ENCODE measurements around the gene ZNF318.
"Not testable (repeated sequence)": the region's sequence is repeated elsewhere in the genome, so short reads cannot be mapped to it uniquely, and the experiment has no call there.

Gene ZNF318, protein sequence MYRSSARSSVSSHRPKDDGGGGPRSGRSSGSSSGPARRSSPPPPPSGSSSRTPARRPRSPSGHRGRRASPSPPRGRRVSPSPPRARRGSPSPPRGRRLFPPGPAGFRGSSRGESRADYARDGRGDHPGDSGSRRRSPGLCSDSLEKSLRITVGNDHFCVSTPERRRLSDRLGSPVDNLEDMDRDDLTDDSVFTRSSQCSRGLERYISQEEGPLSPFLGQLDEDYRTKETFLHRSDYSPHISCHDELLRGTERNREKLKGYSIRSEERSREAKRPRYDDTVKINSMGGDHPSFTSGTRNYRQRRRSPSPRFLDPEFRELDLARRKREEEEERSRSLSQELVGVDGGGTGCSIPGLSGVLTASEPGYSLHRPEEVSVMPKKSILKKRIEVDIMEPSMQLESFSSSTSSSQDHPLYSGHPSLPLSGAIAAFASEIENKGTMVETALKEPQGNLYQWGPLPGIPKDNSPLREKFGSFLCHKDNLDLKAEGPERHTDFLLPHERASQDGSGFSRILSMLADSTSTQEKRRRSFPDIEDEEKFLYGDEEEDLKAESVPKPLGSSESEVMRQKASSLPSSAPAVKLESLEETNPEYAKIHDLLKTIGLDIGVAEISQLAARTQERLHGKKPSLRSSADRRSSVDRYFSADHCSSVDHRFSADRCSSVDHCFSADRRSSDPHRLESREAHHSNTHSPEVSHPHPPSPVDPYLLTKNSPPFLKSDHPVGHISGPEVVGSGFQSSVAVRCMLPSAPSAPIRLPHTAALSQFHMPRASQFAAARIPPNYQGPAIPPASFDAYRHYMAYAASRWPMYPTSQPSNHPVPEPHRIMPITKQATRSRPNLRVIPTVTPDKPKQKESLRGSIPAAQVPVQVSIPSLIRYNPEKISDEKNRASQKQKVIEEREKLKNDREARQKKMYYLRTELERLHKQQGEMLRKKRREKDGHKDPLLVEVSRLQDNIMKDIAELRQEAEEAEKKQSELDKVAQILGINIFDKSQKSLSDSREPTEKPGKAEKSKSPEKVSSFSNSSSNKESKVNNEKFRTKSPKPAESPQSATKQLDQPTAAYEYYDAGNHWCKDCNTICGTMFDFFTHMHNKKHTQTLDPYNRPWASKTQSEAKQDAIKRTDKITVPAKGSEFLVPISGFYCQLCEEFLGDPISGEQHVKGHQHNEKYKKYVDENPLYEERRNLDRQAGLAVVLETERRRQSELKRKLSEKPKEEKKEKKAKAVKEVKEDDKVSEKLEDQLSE (N-terminal part only)

DNA sequence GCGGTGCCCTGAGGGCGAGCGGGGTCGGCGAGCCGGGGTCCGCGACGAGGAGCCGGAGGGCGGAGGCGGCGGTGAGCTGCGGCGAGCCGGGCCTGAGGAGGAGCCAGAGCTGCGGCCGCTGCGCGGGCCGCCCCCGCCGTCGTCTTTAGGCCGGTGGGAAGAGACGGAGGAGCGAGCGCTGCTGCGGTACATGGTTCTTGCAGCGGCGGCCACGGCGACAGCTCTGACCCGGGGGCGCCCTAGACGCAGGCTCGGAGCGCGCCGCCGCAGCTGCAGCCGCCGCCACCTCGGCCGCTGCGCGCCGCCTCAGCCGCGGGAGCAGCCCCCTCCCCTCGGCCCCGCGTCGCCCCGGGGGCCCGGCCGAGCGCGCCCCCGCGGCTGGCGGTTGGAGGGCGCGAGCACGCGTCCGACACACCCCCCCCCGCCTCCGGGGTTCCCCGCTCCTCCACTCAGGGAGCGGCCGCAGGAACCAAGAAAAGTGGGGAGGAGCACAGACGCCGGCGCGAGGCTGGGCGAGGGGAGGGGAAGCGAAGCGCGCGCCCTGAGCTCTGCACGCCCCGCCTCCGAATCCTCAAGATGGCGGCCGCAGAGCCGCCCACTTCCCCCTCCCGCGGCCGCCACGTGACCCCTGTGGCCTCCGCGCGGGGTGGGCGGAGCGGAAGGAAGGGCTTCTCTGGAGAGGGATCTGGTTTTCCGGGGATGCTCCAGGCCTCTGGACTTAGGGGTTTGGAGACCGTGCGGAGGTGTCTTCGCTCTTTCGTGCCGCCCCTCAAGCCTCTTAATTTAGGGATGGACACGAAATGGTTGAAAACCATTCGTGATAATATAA is at the start of gene ZNF318:
Gene ZNF318, minus strand, starts transcription at position 474 of the 829 bp plus-strand sequence. Its CDS starts 282 bp downstream, at position 192.
- TF ChIP-seq, protein P1, sequence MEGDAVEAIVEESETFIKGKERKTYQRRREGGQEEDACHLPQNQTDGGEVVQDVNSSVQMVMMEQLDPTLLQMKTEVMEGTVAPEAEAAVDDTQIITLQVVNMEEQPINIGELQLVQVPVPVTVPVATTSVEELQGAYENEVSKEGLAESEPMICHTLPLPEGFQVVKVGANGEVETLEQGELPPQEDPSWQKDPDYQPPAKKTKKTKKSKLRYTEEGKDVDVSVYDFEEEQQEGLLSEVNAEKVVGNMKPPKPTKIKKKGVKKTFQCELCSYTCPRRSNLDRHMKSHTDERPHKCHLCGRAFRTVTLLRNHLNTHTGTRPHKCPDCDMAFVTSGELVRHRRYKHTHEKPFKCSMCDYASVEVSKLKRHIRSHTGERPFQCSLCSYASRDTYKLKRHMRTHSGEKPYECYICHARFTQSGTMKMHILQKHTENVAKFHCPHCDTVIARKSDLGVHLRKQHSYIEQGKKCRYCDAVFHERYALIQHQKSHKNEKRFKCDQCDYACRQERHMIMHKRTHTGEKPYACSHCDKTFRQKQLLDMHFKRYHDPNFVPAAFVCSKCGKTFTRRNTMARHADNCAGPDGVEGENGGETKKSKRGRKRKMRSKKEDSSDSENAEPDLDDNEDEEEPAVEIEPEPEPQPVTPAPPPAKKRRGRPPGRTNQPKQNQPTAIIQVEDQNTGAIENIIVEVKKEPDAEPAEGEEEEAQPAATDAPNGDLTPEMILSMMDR (IDR thresholded peaks at IDR 0.05; ENCODE audit: control insufficient read depth, insufficient read depth, low read depth, low read length, missing control alignments): no peak
- DNase-seq (ENCODE audit: low read depth): peak; percentile 80
- peak within 1 kb of the TSS; percentile 61 for H3K4me3 ChIP-seq (ENCODE audit: control insufficient read depth, low read depth, low read length)

DNA sequence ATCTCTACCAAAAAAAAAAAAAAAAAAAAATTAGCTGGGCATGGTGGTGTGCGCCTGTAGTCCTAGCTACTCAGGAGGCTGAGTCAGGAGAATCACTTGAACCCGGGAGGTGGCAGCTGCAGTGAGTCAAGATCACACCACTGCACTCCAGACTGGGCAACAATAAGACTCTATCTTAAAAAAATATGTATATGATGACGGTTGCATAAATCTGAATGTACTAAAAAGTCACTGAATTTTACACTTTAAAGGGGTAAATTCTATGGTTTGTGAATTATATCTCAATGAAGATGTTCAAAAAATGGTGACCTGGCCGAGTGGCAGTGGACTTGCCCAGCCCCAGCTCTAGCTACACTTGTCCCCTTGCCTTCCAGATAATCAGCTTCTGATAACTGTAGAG is 47.5 kb upstream of the ZNF318 start:
- TF ChIP-seq, protein P1 (IDR thresholded peaks at IDR 0.05; ENCODE audit: control insufficient read depth, insufficient read depth, low read depth, low read length, missing control alignments): no peak
- no peak overlapping the region for H3K4me3 ChIP-seq (ENCODE audit: control insufficient read depth, low read depth, low read length)
- DNase-seq (ENCODE audit: low read depth): no peak

DNA sequence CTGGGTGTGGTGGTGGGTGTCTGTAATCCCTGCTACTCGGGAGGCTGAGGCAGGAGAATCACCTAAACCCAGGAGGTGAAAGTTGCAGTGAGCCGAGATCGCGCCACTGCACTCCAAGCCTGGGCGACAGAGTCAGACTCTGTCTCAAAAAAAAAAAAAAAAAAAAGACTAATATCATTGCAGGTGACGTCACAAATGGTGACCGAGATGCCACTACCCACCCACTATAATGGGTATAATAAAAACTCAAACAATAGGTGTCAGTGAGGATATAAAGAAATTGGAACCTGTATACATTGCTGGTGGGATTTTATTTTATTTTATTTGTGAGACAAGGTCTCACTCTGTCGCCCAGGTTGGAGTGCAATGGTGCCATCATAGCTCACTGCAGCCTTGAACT is 45.8 kb upstream of the ZNF318 start:
- not testable (repeated sequence) for DNase-seq (ENCODE audit: low read depth)

DNA sequence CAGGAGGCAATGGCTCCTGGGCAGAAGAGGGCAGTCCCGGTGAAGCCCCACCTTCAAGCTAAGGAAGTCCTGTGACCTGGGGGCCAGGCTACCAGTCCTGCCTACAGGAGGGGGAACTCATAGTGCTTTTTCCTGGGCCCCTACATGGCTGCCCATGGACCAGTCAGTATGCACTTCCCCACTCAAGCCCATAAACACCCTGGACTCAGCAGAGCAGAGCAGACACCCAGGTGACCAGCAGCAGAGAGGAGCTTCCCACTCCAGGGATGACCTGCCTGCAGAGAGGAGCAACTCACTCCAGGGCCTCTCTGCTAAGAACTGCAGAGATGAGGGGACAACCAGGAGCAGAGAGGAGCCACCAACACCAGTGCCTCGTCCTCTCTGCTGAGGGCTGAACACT is 43.6 kb upstream of the ZNF318 start:
- TF ChIP-seq, protein P1 (IDR thresholded peaks at IDR 0.05; ENCODE audit: control insufficient read depth, insufficient read depth, low read depth, low read length, missing control alignments): no peak
- no peak overlapping the region for H3K4me3 ChIP-seq (ENCODE audit: control insufficient read depth, low read depth, low read length)
- no peak for DNase-seq (ENCODE audit: low read depth)

More for the DNA sequence above, 45.8 kb upstream of the ZNF318 start:
- H3K4me3 ChIP-seq (ENCODE audit: control insufficient read depth, low read depth, low read length): not testable (repeated sequence)

DNA sequence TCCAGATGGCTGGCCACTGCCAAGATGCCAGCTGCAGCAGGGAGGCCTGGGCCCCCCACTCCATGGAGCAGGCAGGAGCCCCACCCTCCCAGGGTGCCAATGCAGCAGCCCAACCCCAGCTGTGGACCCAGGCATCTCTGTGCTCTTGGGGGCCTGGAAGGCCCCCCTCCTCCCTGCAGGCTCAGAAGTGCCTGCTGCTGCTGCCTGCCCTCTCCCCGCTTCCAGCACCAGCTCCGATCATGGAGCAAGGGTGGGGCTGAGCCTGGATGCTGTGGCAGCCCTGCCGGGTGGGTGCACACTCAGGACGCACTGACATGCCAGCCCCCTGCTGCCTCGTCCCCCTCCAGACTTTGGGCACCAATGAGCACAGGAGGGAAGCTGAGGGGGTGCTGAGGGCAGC is 43.1 kb upstream of the ZNF318 start:
- H3K4me3 ChIP-seq (ENCODE audit: control insufficient read depth, low read depth, low read length): no peak overlapping the region
- no peak for DNase-seq (ENCODE audit: low read depth)
- TF ChIP-seq, protein P1 (IDR thresholded peaks at IDR 0.05; ENCODE audit: control insufficient read depth, insufficient read depth, low read depth, low read length, missing control alignments): no peak

DNA sequence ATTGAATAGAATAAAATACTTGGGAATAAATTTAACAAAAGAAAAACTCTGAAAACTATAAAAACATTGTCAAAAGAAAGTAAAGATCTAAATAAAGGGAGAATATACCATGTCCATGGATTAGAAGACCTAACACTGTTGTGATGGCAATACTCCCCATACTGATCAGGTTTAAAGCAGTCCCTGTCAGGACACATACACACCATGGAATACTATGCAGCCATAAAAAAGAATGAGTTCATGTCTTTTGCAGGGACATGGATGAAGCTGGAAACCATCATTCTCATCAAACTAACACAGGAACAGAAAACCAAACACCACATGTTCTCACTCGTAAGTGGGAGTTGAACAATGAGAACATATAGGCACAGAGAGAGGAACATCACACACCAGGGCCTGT is 41.3 kb upstream of the ZNF318 start:
- not testable (repeated sequence) for H3K4me3 ChIP-seq (ENCODE audit: control insufficient read depth, low read depth, low read length); DNase-seq (ENCODE audit: low read depth)

DNA sequence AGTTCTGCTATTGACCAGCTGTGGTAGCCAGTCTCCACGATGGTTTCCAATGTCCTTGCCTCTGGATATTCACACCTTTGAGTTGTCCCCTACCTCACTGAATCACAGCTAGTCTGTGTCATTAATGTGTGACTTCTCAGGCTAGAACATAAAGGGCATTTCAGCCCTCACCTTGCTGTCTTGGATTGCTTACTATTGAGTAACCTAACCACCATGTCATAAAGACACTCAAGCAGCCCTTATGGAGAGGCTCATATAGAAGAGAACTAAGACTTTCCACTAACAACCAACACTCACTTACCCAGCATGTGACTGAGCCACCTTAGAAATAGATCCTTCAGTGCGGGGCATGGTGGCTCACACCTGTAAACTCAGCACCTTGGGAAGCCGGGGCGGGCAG is 38.8 kb upstream of the ZNF318 start:
- no peak for DNase-seq (ENCODE audit: low read depth)
- no peak overlapping the region for H3K4me3 ChIP-seq (ENCODE audit: control insufficient read depth, low read depth, low read length)
- TF ChIP-seq, protein P1 (IDR thresholded peaks at IDR 0.05; ENCODE audit: control insufficient read depth, insufficient read depth, low read depth, low read length, missing control alignments): no peak

Measured in AG09309 (cell line).